K562 (cell line): ENCODE measurements around the gene IGF2BP1. TPM values are rescaled to one million over a fixed set of nuclear protein-coding genes. Genes with fewer than 3 reads are reported as not detected.
A peak's percentile ranks its signal among the peaks of the same experiment; 100 is the strongest.

Experiments
- ATF7 ChIP-seq: fragments of 450-650 bp; IDR thresholded peaks from 2 replicates; pipeline ENCODE4 v1.7.1; 2014; ENCODE audit warnings: mild to moderate bottlenecking, moderate library complexity
- CHD4 ChIP-seq: fragments of 200-600 bp; sonication (generic); IDR thresholded peaks from 3 replicates; pipeline ENCODE4 v1.6.1; 2012; ENCODE audit warnings: low read depth, mild to moderate bottlenecking, mixed read lengths, low read length, inconsistent platforms; ENCODE audit not compliant: insufficient read depth, insufficient replicate concordance, poor library complexity, severe bottlenecking
- E2F1 ChIP-seq: sonication (generic); formaldehyde crosslinking; IDR thresholded peaks from 2 replicates; pipeline ENCODE4 v1.8.1; 2023; ENCODE audit warnings: mild to moderate bottlenecking, missing genetic modification reagents, moderate library complexity
- ELK1 ChIP-seq: sonication (generic); formaldehyde crosslinking; IDR thresholded peaks from 2 replicates; pipeline ENCODE4 v1.8.1; 2022; ENCODE audit warnings: missing genetic modification reagents
- PYGO2 ChIP-seq: fragments of 450-650 bp; IDR thresholded peaks from 2 replicates; pipeline ENCODE4 v1.6.1; 2016; ENCODE audit warnings: mild to moderate bottlenecking, missing genetic modification characterization, moderate library complexity, missing compliant biosample characterization
- RBBP5 ChIP-seq: fragments of 200-600 bp; sonication (generic); IDR thresholded peaks from 2 replicates; pipeline ENCODE4 v1.6.1; 2012; ENCODE audit warnings: borderline replicate concordance, mild to moderate bottlenecking, low read length, control low read depth, inconsistent platforms; ENCODE audit not compliant: insufficient read depth, poor library complexity, severe bottlenecking
- RBM34 ChIP-seq: fragments of 200-400 bp; formaldehyde crosslinking; IDR thresholded peaks from 2 replicates; pipeline ENCODE4 v1.6.1; 2018; ENCODE audit warnings: low read length, borderline replicate concordance; ENCODE audit not compliant: insufficient read depth
- RNF219 ChIP-seq: fragments of 250-450 bp; sonication (Bioruptor Pico); IDR thresholded peaks from 2 replicates; pipeline ENCODE4 v1.5.0; 2022; ENCODE audit warnings: mild to moderate bottlenecking
- SAP30 ChIP-seq: fragments of 200-600 bp; sonication (generic); IDR thresholded peaks from 2 replicates; pipeline ENCODE4 v1.6.1; 2012; ENCODE audit warnings: borderline replicate concordance, low read depth, mild to moderate bottlenecking, moderate library complexity, low read length, control low read depth, inconsistent platforms; ENCODE audit not compliant: insufficient read depth, poor library complexity, severe bottlenecking
- ZSCAN32 ChIP-seq: fragments of 450-650 bp; formaldehyde crosslinking; IDR thresholded peaks from 2 replicates; pipeline ENCODE4 v1.4.0; 2020; ENCODE audit warnings: mild to moderate bottlenecking, moderate library complexity
- polyA plus RNA-seq, 8 experiments: library from polyadenylated mRNA; depleted of rRNA in 4 of 8; stranded (reverse) in 5 of 8; unstranded in 3 of 8; fragments of >200 nt; fragmentation: Nextera tagmentation in 2 of 8; fragmentation: Illumina TruSeq in 1 of 8; extraction: Ambion mirVana in 2 of 8; extraction: Trizol in 1 of 8; gene quantifications; 2 replicates each; pipeline versions ENCODE4 v1.2.1 to v1.2.3, GENCODE V29; 2011 to 2014; ENCODE audit warnings: inconsistent platforms in 1 of 8, missing spikeins in 1 of 8
- total RNA-seq, 7 experiments: library from RNA; depleted of rRNA in 6 of 7; stranded (reverse); fragments of >200 nt in 6 of 7; fragmentation: Illumina TruSeq in 2 of 7; extraction: Trizol in 2 of 7; gene quantifications; 2 replicates each; pipeline versions ENCODE4 v1.2.1 to v1.2.3, GENCODE V29; 2011 to 2021; ENCODE audit warnings: low replicate concordance in 1 of 7
- TF ChIP-seq, protein P1 (sequence below): fragments of 450-650 bp; IDR thresholded peaks from 2 replicates; pipeline ENCODE4 v1.6.1; 2016; ENCODE audit warnings: mild to moderate bottlenecking
- TF ChIP-seq, protein P2 (sequence below): fragments of 250-450 bp; sonication (Bioruptor Pico); IDR thresholded peaks from 2 replicates; pipeline ENCODE4 v1.4.0; 2020

The IGF2BP1 gene
- total and polyA plus RNA-seq, 9 of the 15 experiments (the other 6 are each of a cell fraction or from before 2014, with no cell fraction given): 13.0 to 318 (median 53.6) TPM

DNA sequence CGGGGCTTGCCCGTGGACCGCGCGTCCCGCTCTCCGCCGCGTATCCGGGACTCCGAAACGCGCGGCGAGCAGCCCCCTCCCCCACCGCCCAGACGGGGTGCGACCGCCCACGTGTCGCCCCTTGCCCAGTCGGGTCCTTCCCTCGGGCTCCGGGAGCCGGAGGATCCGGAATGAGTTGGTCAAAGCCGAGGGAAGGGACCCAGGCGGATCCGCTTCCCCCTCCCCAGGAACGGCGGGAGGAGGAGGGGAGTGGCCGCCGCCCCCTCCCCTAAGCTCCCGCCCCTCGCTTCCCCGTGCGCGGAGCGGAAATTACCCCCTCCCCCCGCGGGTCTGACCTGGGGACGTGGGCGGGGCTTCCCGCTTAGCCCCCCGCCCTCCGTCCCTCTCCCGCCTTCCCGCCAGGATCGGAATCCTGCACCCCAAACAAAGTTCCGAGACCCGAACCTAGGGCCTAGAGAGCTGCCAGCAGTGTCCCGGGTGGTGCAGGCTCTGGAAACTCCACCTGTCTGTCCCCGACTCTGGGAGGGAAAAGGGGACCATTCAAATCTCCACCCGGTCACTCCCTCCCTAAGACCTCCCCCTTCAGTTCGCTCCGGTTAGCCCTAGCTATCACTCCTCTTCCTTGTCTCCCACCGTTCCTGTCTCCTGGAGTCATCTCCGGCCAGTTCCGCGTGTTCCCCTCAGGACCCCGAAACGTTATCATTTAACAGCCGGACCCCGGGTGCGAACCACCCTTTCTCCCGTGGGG is 1.0 kb upstream of the IGF2BP1 start (continued):
- TF ChIP-seq, protein P1, sequence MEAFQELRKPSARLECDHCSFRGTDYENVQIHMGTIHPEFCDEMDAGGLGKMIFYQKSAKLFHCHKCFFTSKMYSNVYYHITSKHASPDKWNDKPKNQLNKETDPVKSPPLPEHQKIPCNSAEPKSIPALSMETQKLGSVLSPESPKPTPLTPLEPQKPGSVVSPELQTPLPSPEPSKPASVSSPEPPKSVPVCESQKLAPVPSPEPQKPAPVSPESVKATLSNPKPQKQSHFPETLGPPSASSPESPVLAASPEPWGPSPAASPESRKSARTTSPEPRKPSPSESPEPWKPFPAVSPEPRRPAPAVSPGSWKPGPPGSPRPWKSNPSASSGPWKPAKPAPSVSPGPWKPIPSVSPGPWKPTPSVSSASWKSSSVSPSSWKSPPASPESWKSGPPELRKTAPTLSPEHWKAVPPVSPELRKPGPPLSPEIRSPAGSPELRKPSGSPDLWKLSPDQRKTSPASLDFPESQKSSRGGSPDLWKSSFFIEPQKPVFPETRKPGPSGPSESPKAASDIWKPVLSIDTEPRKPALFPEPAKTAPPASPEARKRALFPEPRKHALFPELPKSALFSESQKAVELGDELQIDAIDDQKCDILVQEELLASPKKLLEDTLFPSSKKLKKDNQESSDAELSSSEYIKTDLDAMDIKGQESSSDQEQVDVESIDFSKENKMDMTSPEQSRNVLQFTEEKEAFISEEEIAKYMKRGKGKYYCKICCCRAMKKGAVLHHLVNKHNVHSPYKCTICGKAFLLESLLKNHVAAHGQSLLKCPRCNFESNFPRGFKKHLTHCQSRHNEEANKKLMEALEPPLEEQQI: no peak
- TF ChIP-seq CHD4 (no peak), RBBP5 (peak; percentile 79), ZSCAN32 (CRISPR knock-in tag) (no peak), E2F1 (CRISPR knock-in tag) (peak; percentile 72), PYGO2 (tag) (no peak), RNF219 (CRISPR knock-in tag) (no peak), ATF7 (no peak; the same call in 1 of the 2 replicates), ELK1 (no peak), RBM34 (no peak), SAP30 (peak; percentile 56)
- TF ChIP-seq, protein P2, sequence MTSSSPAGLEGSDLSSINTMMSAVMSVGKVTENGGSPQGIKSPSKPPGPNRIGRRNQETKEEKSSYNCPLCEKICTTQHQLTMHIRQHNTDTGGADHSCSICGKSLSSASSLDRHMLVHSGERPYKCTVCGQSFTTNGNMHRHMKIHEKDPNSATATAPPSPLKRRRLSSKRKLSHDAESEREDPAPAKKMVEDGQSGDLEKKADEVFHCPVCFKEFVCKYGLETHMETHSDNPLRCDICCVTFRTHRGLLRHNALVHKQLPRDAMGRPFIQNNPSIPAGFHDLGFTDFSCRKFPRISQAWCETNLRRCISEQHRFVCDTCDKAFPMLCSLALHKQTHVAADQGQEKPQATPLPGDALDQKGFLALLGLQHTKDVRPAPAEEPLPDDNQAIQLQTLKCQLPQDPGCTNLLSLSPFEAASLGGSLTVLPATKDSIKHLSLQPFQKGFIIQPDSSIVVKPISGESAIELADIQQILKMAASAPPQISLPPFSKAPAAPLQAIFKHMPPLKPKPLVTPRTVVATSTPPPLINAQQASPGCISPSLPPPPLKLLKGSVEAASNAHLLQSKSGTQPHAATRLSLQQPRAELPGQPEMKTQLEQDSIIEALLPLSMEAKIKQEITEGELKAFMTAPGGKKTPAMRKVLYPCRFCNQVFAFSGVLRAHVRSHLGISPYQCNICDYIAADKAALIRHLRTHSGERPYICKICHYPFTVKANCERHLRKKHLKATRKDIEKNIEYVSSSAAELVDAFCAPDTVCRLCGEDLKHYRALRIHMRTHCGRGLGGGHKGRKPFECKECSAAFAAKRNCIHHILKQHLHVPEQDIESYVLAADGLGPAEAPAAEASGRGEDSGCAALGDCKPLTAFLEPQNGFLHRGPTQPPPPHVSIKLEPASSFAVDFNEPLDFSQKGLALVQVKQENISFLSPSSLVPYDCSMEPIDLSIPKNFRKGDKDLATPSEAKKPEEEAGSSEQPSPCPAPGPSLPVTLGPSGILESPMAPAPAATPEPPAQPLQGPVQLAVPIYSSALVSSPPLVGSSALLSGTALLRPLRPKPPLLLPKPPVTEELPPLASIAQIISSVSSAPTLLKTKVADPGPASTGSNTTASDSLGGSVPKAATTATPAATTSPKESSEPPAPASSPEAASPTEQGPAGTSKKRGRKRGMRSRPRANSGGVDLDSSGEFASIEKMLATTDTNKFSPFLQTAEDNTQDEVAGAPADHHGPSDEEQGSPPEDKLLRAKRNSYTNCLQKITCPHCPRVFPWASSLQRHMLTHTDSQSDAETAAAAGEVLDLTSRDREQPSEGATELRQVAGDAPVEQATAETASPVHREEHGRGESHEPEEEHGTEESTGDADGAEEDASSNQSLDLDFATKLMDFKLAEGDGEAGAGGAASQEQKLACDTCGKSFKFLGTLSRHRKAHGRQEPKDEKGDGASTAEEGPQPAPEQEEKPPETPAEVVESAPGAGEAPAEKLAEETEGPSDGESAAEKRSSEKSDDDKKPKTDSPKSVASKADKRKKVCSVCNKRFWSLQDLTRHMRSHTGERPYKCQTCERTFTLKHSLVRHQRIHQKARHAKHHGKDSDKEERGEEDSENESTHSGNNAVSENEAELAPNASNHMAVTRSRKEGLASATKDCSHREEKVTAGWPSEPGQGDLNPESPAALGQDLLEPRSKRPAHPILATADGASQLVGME (CRISPR knock-in tag): no peak
